Breast epithelium (tissue), 4 donors: ENCODE data around the gene ISCU. TPM values are rescaled to one million over a fixed set of nuclear protein-coding genes. Genes with fewer than 3 reads are reported as not detected.
A peak's percentile ranks its signal among the peaks of the same experiment; 100 is the strongest.

Experiments used
- DNase-seq, 2 donors: peaks; one replicate each; pipeline ENCODE4 v3.0.0-alpha.2; 2019; ENCODE audit warnings: low spot score in 2 of 2
- H3K27ac ChIP-seq, 2 donors: fragments of 200-600 bp; sonication (generic) in 1 of 2; one replicate each; pipeline ENCODE4 v1.5.1; 2016 to 2019; ENCODE audit warnings: mild to moderate bottlenecking in 1 of 2
- H3K27me3 ChIP-seq, 2 donors: fragments of 200-600 bp; sonication (generic) in 1 of 2; one replicate each; pipeline versions ENCODE4 v1.5.1 to v1.6.0; 2017 to 2019; ENCODE audit warnings: control low read depth in 1 of 2, mild to moderate bottlenecking in 1 of 2
- H3K36me3 ChIP-seq: fragments of 200-600 bp; one replicate; pipeline ENCODE4 v1.5.1; 2019
- H3K4me1 ChIP-seq, 2 donors: fragments of 200-600 bp; sonication (generic); one replicate each; pipeline ENCODE4 v1.5.1; 2016 to 2019; ENCODE audit warnings: control low read depth in 1 of 2
- H3K4me3 ChIP-seq, 3 donors: fragments of 200-600 bp; sonication (generic); 1 replicate in 2 of 3; 2 replicates in 1 of 3; pipeline ENCODE4 v1.5.1; 2016 to 2019; ENCODE audit warnings: mild to moderate bottlenecking in 3 of 3, moderate library complexity in 2 of 3
- H3K9me3 ChIP-seq, 2 donors: fragments of 200-600 bp; sonication (generic) in 1 of 2; one replicate each; pipeline ENCODE4 v1.5.1; 2016 to 2019; ENCODE audit warnings: control low read depth in 1 of 2
- POLR2A ChIP-seq: fragments of 450-650 bp; IDR thresholded peaks from one replicate; pipeline ENCODE4 v1.6.1; 2016; ENCODE audit warnings: antibody characterized with exemption, mild to moderate bottlenecking, moderate library complexity
- POLR2AphosphoS5 ChIP-seq, 3 donors: sonication (generic); formaldehyde crosslinking; IDR thresholded peaks; one replicate each; pipeline ENCODE4 v1.6.1; 2017; ENCODE audit warnings: antibody characterized with exemption in 3 of 3
- intact Hi-C: fragments of 100-400 bp; cut with DNase I; formaldehyde crosslinking; loops from one replicate; pipeline ENCODE4 v1.15.1; 2023; ENCODE audit warnings: low total_unique reads
- total RNA-seq, 3 donors: library from RNA; depleted of rRNA; stranded (reverse); fragments of >200 nt; gene quantifications; one replicate each; pipeline ENCODE4 v1.1.0, GENCODE V29; 2016
- TF ChIP-seq, protein P1 (sequence below), 3 donors: fragments of 450-650 bp; IDR thresholded peaks; one replicate each; pipeline ENCODE4 v1.5.1; 2016 to 2017; ENCODE audit warnings: antibody characterized with exemption in 3 of 3, mild to moderate bottlenecking in 3 of 3, moderate library complexity in 3 of 3

Gene ISCU
- total RNA-seq, 3 donors from 2014 or later: 220 to 328 (median 227) TPM

DNA sequence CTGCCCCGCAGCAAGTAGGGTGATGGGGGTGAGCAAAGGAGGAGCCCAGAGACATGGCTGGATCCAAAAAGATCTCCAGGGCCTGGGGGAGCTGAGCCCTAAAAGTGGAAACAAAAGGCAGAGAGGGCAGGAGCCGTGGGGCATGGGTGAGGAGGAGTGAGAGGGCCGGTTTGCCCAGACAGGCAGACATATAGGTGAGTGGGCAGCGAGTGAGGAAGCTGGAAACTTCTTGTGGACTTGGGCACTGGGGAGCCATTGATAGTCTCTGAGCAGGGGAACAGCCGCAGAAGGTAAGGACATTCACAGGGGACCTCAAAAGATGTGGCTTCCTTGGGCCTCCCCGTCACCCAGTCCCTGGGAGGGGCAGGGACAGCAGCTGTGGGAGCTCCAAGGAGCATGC lies 52.2 kb downstream of the ISCU start:
- no peak overlapping the region for H3K4me3 ChIP-seq
- no peaks in the 10 kb centered on the region for H3K36me3 ChIP-seq
- intact Hi-C loops: loop anchor here (5.0 kb wide), 1 partner anchor 47 kb away; no protein-coding TSS in a partner anchor
- no peaks in the 10 kb centered on the region for H3K4me1 ChIP-seq
- no peak for DNase-seq
- TF ChIP-seq, protein P1, sequence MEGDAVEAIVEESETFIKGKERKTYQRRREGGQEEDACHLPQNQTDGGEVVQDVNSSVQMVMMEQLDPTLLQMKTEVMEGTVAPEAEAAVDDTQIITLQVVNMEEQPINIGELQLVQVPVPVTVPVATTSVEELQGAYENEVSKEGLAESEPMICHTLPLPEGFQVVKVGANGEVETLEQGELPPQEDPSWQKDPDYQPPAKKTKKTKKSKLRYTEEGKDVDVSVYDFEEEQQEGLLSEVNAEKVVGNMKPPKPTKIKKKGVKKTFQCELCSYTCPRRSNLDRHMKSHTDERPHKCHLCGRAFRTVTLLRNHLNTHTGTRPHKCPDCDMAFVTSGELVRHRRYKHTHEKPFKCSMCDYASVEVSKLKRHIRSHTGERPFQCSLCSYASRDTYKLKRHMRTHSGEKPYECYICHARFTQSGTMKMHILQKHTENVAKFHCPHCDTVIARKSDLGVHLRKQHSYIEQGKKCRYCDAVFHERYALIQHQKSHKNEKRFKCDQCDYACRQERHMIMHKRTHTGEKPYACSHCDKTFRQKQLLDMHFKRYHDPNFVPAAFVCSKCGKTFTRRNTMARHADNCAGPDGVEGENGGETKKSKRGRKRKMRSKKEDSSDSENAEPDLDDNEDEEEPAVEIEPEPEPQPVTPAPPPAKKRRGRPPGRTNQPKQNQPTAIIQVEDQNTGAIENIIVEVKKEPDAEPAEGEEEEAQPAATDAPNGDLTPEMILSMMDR (IDR thresholded peaks at IDR 0.05): no peak
- TF ChIP-seq POLR2AphosphoS5 (IDR thresholded peaks at IDR 0.05) (no peak), POLR2A (no peak)
- no peak overlapping the region for H3K27ac ChIP-seq
- no peaks in the 10 kb centered on the region for H3K9me3 ChIP-seq
- no peaks in the 10 kb centered on the region for H3K27me3 ChIP-seq

DNA sequence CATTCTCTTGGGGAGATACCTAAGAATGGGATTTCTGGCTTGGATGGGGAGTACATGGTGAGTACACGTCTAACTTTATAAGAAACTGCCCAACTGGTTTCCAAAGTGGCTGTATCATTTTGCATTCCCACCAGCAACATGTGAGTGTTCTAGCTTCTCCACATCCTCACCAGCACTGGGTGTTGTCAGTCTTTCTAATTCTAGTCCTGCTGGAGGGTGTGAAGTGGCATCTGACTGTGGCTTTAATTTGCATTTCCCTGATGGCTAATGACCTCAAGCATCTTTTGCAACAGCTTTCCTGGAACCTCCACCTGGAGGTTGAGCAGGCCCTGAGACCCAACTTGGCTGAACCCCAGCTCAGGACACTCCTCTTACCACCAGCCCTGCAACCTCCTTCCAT lies 53.5 kb downstream of the ISCU start:
- no peak for DNase-seq
- TF ChIP-seq POLR2A: no peak
- TF ChIP-seq, protein P1 (IDR thresholded peaks at IDR 0.05): no peak
- no peak for TF ChIP-seq POLR2AphosphoS5 (IDR thresholded peaks at IDR 0.05)
- no peaks in the 10 kb centered on the region for H3K36me3 ChIP-seq
- intact Hi-C loops: loop anchor here (5.0 kb wide), 1 partner anchor 49 kb away; no protein-coding TSS in a partner anchor
- no peak overlapping the region for H3K4me3 ChIP-seq
- H3K9me3 ChIP-seq: no peaks in the 10 kb centered on the region
- H3K27ac ChIP-seq: no peak overlapping the region
- H3K4me1 ChIP-seq: no peaks in the 10 kb centered on the region
- no peaks in the 10 kb centered on the region for H3K27me3 ChIP-seq

DNA sequence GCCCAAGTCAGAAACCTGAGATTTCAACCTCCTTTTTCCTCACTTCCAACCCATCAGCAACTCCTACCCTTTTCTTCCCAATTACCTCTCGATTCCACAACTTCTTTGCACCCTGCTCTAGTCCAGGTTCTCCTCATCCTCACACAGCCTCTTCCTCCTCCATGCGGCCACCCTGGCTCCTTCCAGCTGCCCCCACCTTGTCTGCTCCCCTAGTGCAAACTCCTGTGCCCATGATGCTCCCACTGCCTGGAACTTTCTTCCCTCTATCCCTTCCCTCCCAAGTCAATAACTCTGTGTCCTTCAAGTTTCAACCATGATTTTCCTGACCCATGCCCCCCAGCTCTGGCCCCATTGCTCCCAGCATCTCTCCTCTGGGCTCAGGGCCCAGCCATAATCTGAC lies 54.0 kb downstream of the ISCU start:
- H3K4me3 ChIP-seq: no peak overlapping the region
- intact Hi-C loops: loop anchor here (5.0 kb wide), 1 partner anchor 49 kb away; no protein-coding TSS in a partner anchor
- H3K36me3 ChIP-seq: no peaks in the 10 kb centered on the region
- no peaks in the 10 kb centered on the region for H3K4me1 ChIP-seq
- no peak for TF ChIP-seq POLR2A
- TF ChIP-seq, protein P1 (IDR thresholded peaks at IDR 0.05): no peak
- peak overlapping the region in 1 of 2 donors; percentile 3 for H3K27ac ChIP-seq
- no peaks in the 10 kb centered on the region for H3K9me3 ChIP-seq
- DNase-seq: no peak
- no peaks in the 10 kb centered on the region for H3K27me3 ChIP-seq

DNA sequence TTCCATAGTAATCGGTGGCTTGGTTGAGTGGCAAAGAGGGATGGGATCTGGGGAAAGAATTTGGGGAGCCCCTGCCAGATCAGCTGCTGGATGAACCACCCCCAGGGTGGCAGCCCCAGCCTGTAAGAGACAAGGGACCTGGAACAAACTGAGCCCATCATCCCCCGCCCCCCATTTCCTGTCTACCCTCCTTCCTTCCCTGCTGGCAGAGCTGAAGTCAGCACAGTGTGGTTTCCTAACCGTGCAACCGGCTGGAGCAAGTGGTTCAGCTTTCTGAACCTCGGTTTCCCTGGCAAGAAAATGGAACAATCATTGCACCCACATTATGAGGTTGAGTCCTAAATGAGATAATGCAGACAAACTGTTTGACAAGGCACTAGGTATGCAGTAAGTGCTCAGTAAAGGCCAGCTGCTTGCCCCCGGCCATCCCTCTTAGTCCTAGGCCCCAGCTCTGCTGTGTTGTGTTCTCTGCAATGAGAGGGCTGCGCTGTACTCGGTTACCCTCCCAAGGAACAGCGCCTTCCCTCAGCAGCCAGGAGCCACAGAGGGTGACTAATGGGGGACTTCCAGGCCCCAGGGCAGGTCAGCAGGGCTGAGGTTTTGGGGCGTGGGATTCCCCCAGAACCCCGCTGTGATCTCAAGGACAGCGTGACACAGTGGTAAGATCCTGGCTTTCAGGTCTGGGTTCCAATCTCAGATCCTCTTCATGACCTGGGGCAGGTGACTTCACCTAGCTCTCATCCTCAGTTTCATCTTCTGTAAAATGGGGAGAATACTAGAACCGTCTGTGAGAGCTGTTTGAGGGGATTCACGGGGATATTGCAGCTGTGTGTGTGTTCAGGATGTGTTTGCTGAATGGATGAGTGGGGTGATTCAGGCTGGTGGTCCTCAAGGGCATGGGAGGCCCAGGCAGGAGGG lies 54.8 kb downstream of the ISCU start:
- no peaks in the 10 kb centered on the region for H3K36me3 ChIP-seq
- no peaks in the 10 kb centered on the region for H3K4me1 ChIP-seq
- intact Hi-C loops: loop anchor here (5.0 kb wide), 1 partner anchor 50 kb away; no protein-coding TSS in a partner anchor
- H3K4me3 ChIP-seq: no peak overlapping the region
- TF ChIP-seq POLR2AphosphoS5 (IDR thresholded peaks at IDR 0.05) (no peak), POLR2A (no peak)
- TF ChIP-seq, protein P1 (IDR thresholded peaks at IDR 0.05): no peak
- H3K27ac ChIP-seq: peak overlapping the region in 1 of 2 donors; percentile 5
- no peak for DNase-seq
- H3K27me3 ChIP-seq: no peaks in the 10 kb centered on the region
- no peaks in the 10 kb centered on the region for H3K9me3 ChIP-seq
